Measurements from ENCODE around the gene NARS2. TPM values are rescaled to one million over a fixed set of nuclear protein-coding genes. Genes with fewer than 3 reads are reported as not detected.

Gene NARS2
- total RNA-seq, 1 donor from 2014 or later, result 16.2 TPM

- no peak for TF ChIP-seq CTCF (IDR thresholded peaks at IDR 0.05; ENCODE audit: unreplicated experiment)
- Mint-ChIP-seq H3K4me3 (ENCODE audit: unreplicated experiment) (no peak overlapping the region), H3K36me3 (ENCODE audit: low read depth, unreplicated experiment) (no peaks in the 10 kb centered on the region), H3K27ac (ENCODE audit: unreplicated experiment) (no peak overlapping the region), H3K4me1 (ENCODE audit: unreplicated experiment) (peaks cover 70% of the 10 kb centered on the region), H3K9me3 (ENCODE audit: unreplicated experiment) (no peaks in the 10 kb centered on the region), H3K27me3 (ENCODE audit: unreplicated experiment) (peaks cover 1% of the 10 kb centered on the region)
- no peak for DNase-seq (ENCODE audit: low spot score)
Measured at GRCh38 chr11:78426845-78427244, 147.8 kb downstream of the NARS2 start.

GRCh38 chr11:78425399-78426070 is 149.1 kb downstream of the NARS2 start:
- TF ChIP-seq CTCF (IDR thresholded peaks at IDR 0.05; ENCODE audit: unreplicated experiment), result no peak
- Mint-ChIP-seq H3K4me1 (ENCODE audit: unreplicated experiment) (peaks cover 68% of the 10 kb centered on the region), H3K4me3 (ENCODE audit: unreplicated experiment) (no peak overlapping the region), H3K9me3 (ENCODE audit: unreplicated experiment) (no peaks in the 10 kb centered on the region), H3K27me3 (ENCODE audit: unreplicated experiment) (peaks cover 2% of the 10 kb centered on the region), H3K27ac (ENCODE audit: unreplicated experiment) (peak overlapping the region; percentile 39), H3K36me3 (ENCODE audit: low read depth, unreplicated experiment) (no peaks in the 10 kb centered on the region)
- no peak for DNase-seq (ENCODE audit: low spot score)

GRCh38 chr11:78424334-78425270 is 150.1 kb downstream of the NARS2 start:
- H3K4me1 Mint-ChIP-seq (ENCODE audit: unreplicated experiment), result peaks cover 66% of the 10 kb centered on the region
- H3K36me3 Mint-ChIP-seq (ENCODE audit: low read depth, unreplicated experiment), result no peaks in the 10 kb centered on the region
- peak overlapping the region; percentile 91 for H3K27ac Mint-ChIP-seq (ENCODE audit: unreplicated experiment)
- no peak for TF ChIP-seq CTCF (IDR thresholded peaks at IDR 0.05; ENCODE audit: unreplicated experiment)
- no peaks in the 10 kb centered on the region for H3K9me3 Mint-ChIP-seq (ENCODE audit: unreplicated experiment)
- H3K27me3 Mint-ChIP-seq (ENCODE audit: unreplicated experiment), result peaks cover 3% of the 10 kb centered on the region
- H3K4me3 Mint-ChIP-seq (ENCODE audit: unreplicated experiment), result no peak overlapping the region
- no peak for DNase-seq (ENCODE audit: low spot score)

- Mint-ChIP-seq H3K4me1 (ENCODE audit: unreplicated experiment) (peaks cover 66% of the 10 kb centered on the region), H3K4me3 (ENCODE audit: unreplicated experiment) (no peak overlapping the region), H3K27me3 (ENCODE audit: unreplicated experiment) (peaks cover 11% of the 10 kb centered on the region), H3K9me3 (ENCODE audit: unreplicated experiment) (no peaks in the 10 kb centered on the region), H3K27ac (ENCODE audit: unreplicated experiment) (no peak overlapping the region), H3K36me3 (ENCODE audit: low read depth, unreplicated experiment) (peaks cover 4% of the 10 kb centered on the region)
- TF ChIP-seq CTCF (IDR thresholded peaks at IDR 0.05; ENCODE audit: unreplicated experiment), result no peak
- DNase-seq (ENCODE audit: low spot score), result no peak
Measured at GRCh38 chr11:78423241-78423640, 151.4 kb downstream of the NARS2 start.

GRCh38 chr11:78420796-78421209 is 153.9 kb downstream of the NARS2 start:
- H3K27ac Mint-ChIP-seq (ENCODE audit: unreplicated experiment), result peak overlapping the region; percentile 11
- H3K36me3 Mint-ChIP-seq (ENCODE audit: low read depth, unreplicated experiment), result peaks cover 5% of the 10 kb centered on the region
- H3K27me3 Mint-ChIP-seq (ENCODE audit: unreplicated experiment), result peaks cover 17% of the 10 kb centered on the region
- DNase-seq (ENCODE audit: low spot score), result no peak
- TF ChIP-seq CTCF (IDR thresholded peaks at IDR 0.05; ENCODE audit: unreplicated experiment), result no peak
- no peaks in the 10 kb centered on the region for H3K9me3 Mint-ChIP-seq (ENCODE audit: unreplicated experiment)
- H3K4me1 Mint-ChIP-seq (ENCODE audit: unreplicated experiment), result peaks cover 58% of the 10 kb centered on the region
- no peak overlapping the region for H3K4me3 Mint-ChIP-seq (ENCODE audit: unreplicated experiment)

Measured in endothelial cell (in vitro differentiated cells).